ENCODE measurements around the gene RNF26.

- no peak for TF ChIP-seq POLR2AphosphoS5 (IDR thresholded peaks at IDR 0.05; ENCODE audit: low read depth, low read length)
- no peak for TF ChIP-seq CTCF (IDR thresholded peaks at IDR 0.05)
These were observed 2.1 kb upstream of the RNF26 start for GRCh38 chr11:119332111-119332765.

All from Panc1 (cell line).